DOHH2 (cell line): ENCODE data around the gene ZMYM2.

Experiments
- CTCF ChIP-seq: fragments of 200-600 bp; sonication (generic); IDR thresholded peaks from one replicate; pipeline ENCODE4 v1.5.1; 2014; ENCODE audit warnings: antibody characterized with exemption, mild to moderate bottlenecking, low read depth, low read length; ENCODE audit not compliant: poor library complexity, severe bottlenecking
- EZH2phosphoT487 ChIP-seq: fragments of 200-600 bp; sonication (generic); IDR thresholded peaks from 2 replicates; pipeline ENCODE4 v1.6.1; 2017; ENCODE audit warnings: borderline replicate concordance, mild to moderate bottlenecking, antibody characterized with exemption, low read length, moderate library complexity, mixed read lengths

GRCh38 chr13:20099319-20099718 is 140.8 kb downstream of the ZMYM2 start:
- TF ChIP-seq CTCF (no peak), EZH2phosphoT487 (no peak)
